Right renal cortex interstitium (tissue), 3 donors: ENCODE measurements around the gene MRPL38. TPM values are rescaled to one million over a fixed set of nuclear protein-coding genes. Genes with fewer than 3 reads are reported as not detected.
"Not testable (repeated sequence)": the region's sequence is repeated elsewhere in the genome, so short reads cannot be mapped to it uniquely, and the experiment has no call there.

Source experiments
- DNase-seq, 3 donors: peaks; one replicate each; pipeline ENCODE4 v3.0.0-alpha.2; 2013; ENCODE audit warnings: low read depth in 3 of 3, low spot score in 2 of 3
- polyA plus RNA-seq, 3 donors: library from polyadenylated mRNA; unstranded; fragments of 120-200 nt; gene quantifications; one replicate each; pipeline ENCODE4 v1.2.1, GENCODE V29; 2013; ENCODE audit not compliant: insufficient read length in 3 of 3

The MRPL38 gene
- polyA plus RNA-seq, 3 donors, result 66.2 to 77.1 (median 66.7) TPM

DNA sequence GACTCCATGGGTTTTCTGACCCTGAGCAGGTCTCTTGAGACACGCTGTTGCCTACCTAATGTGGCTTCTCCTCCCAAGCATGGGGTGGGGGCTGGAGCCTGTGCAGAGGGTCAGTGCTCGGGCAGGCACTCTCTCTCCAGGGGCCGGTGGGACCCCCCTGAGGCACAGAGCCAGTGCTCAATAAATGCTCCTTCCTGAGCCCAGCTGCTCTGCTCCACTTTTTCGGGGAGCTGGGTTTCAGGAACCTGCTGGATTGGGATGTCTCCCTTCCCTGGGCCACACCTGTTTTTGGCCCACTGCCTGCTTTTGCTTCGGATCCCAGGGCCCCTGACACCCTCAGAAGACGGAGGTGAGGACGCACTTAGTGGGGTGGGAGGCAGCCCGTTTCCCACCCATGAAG, 6.6 kb downstream of the MRPL38 start:
- DNase-seq, result no peak

DNA sequence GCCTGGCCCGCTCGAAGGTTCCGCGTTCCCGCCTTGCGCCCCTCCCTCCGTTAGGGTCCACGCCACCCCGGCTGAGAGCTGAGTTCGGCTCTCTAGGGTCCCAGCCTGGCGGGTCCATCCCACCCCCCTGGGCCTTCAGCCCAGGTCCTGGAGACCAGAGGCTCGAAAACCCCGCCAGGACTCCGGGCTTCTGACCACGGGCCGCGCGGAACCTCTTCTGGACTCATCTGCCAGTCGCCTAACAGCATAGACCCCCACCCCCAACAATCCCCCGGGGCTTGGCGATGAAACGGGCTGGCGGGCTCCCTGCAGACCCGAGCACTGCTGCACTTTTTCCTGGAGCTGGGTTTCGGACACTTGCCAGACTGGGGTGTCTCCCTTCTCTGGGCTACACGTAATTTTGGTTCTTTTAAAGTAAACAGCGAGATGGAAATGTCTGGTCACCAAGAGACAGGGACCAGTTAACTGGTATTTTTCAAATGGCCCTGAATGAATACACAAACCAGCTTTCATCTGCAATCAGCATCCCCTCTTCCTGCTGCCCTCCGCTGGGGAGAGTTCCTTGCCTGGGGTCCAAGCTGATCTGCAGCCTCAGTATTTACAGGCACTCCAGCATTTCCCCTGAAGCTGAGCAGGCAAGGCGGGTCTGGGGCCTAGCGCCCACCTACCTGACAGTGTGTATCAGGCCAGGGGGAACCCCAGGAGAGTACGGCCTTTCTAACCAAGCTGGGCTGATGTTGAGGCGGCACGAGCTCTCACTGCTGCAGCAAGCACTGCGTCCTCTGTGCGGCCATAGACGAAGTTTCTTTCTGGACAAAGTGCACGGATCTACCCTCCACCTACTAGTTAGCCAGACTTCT, 7.3 kb downstream of the MRPL38 start:
- DNase-seq, result no peak

GRCh38 chr17:75896415-75897159, 8.1 kb downstream of the MRPL38 start, which contains the start of gene TRIM65:
TRIM65 (minus strand) TSS chr17:75896951; CDS start chr17:75896937, 14 bp downstream.
- no peak for DNase-seq

DNA sequence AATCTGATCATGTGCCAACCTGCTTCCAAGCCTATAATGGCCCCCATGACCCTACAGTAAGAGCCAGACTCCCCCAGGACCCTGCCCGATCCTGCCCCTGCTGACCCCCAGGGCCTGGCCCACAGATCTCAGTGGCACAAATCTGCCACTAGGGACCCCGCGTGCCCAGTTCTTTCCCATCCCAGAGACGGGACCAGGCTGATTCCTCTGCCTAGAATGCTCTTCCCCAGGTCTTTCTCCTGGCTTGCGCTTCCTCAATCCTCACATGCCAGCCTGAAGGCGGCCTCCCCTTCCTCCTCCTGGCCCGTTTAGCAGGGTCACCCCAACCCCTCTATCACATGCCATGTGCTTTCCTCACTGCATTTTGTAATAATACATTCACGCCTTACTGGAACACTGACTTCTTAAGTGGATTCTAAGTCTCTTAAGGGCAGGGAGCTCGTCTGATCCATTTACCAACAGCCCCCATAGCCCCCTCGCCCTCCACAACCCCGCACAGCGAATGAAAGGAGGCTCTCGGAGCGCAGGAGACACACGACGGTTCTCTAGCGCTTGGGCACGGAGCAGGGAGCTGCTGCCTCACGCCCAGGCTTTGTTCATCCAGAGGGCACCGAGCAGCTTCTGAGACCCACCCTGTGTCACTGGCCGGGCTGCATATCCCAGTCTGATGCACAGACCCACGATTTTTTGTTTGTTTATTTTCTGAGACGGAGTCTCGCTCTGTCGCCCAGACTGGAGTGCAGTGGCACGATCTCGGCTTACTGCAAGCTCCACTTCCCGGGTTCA, 9.1 kb downstream of the MRPL38 start:
- no peak for DNase-seq

- no peak for DNase-seq
Observed at GRCh38 chr17:75894049-75894733, 10.5 kb downstream of the MRPL38 start.

DNA sequence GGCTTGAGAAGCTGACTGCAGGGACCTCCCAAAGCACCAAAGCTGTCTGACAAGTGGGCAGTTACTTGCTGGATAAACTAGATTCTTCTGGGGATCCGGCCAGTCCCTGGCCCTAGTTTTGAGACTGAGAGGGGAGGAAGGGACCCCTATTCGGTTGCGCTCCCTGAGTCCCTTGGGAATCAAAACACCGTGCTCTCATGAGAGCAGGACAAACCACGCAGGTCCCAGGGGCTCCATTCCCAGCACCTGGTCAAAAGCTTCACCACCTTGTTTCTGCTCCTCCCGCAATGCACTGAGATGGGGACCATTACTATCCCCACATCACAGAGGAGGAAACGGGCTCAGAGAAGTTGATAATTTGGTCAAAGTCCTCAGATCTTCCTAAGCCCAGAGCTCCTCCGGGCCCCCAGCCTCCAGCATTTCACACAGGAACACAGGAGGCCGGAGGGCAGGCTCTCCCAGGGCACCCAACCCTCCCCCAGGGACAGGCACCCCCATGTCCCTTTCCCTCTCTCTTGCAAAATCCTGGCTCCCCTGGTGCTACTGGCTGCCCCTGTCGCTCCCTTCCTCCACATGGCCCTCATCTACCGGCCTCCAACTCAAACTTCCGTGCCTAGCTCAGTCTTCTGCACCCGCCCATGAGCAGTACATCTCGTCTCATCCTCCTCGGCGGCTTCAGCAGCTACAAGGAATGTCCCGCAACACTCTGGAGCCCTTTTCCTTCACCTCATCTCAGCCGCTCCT, 11.2 kb downstream of the MRPL38 start:
- no peak for DNase-seq

GRCh38 chr17:75892556-75893224, 12.0 kb downstream of the MRPL38 start:
- DNase-seq, result no peak

DNA sequence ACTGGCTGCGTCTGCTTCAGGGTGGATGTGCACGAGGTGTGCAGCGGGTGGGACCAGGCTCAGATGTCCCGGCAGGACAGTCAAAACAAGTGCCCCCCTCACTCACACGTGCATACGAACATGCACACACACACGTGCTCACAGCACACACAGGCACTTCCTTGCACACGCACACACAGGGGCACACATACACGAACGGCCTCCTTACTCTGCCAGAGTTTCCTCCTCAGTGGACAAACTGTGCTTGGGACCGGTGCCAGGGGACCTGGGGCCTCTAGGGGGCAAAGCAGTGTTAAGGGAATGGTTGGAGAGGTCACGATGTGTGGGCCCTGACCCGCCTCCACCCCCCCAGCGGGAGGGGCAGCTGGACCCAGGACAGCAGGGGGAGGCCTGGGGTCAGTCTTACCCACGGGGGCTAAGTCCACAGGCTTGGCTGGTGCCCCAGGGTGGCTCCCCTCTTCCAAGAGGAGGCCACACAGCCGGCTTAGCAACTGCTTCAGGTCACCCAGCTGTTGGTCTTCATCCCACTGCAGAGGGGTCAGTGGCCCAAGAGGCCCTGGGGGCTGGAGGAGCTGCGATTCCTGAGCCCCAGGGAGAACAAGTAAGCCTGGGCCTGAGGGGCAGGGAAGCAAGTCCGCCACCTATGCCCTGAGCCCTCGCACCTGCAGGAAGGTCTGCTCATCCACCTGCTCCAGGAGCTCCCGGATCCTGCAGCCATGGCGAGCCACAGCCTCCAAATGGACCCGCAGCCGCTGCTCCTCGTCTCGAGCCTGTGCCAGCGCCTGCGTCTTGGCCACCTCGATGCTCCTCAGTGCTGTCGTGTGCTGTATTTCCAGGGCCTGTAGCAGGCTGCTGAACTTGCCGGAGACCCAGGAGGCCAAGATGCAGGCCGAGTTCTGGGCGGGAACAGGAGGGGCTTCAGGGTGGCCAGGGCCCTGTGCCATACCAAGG, 12.8 kb downstream of the MRPL38 start:
- no peak for DNase-seq

DNA sequence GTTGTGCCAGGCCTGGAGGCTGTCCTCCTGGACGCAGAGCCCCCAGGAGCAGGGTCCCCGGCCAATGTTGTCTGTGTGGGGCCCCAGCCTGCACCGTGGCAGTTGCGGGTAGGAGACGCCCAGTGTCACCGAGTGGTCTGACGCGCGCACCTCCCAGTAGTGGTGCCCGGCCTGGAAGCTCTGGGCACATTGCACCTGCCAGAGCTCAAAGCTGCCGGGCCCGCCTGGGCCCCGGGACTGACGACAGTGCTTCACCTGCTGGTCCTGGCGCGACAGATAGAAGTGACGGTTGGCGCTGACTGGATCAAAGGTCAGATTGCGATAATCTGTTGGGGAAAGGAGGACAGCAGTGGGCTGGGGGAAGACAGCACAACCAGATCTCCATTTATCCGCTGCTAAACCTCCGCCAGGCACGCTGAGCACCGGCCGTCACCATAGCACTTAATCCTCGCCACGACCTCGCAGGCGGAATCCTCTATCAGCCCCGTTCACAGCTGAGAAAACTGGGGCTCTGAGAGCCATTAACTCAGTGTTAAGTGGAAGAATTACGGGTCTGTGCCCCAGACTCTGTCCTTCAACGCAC, 13.6 kb downstream of the MRPL38 start:
- no peak for DNase-seq

DNA sequence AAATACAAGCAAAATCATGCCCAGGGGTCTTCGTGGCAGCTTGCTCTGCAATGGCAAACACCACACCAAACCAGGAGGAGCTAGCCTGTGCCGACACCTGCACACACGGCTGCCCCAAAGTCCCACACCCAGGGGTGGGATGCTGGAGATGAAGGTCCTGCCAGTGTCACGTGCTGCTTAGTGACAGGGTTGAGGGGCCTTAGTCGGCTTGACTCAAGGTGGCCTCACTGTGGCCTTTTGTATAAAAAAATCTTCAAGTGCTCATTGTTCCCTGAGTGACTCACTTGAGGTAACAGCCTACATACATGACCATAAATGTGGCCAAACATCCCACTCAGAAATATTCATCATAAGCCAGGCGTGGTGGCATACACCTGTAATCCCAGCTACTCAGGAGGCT, 15.2 kb downstream of the MRPL38 start:
- no peak for DNase-seq

GRCh38 chr17:75888484-75888883, 16.2 kb downstream of the MRPL38 start:
- DNase-seq, result no peak

DNA sequence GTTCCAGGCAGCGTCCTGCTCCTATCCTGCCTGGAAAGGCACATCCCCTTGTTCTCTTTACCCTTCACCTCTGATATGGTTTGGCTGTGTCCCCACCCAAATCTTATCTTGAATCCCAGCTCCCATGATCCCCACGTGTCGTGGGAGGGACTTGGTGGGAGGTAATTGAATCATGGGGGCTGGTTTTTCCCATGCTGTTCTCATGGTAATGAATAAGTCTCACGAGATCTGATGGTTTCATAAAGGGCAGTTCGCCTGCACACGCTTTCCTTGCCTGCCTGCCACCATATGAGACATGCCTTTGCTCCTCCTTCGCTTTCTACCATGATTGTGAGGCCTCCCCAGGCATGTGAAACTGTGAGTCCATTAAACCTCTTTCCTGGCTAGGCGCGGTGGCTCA, 18.8 kb downstream of the MRPL38 start:
- not testable (repeated sequence) for DNase-seq

DNA sequence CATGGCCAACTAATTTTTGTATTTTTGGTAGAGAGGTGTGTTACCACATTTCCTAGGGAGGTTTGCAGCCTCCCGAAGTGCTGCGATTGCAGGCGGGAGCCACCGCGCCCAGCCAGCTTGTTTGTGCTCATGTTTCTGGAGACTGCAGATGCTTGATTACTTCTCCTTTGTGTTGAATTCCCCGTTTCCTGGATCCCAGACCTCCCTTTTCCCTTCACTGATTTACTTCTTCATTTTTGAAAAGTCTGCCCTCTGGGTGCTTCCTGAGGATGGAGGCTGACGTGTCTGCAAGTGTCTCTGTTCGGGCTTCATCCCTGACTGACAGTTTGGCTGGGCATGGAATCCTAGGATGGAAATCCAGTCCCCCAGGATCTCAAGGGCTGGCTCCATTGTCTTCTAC, 19.3 kb downstream of the MRPL38 start:
- no peak for DNase-seq

DNA sequence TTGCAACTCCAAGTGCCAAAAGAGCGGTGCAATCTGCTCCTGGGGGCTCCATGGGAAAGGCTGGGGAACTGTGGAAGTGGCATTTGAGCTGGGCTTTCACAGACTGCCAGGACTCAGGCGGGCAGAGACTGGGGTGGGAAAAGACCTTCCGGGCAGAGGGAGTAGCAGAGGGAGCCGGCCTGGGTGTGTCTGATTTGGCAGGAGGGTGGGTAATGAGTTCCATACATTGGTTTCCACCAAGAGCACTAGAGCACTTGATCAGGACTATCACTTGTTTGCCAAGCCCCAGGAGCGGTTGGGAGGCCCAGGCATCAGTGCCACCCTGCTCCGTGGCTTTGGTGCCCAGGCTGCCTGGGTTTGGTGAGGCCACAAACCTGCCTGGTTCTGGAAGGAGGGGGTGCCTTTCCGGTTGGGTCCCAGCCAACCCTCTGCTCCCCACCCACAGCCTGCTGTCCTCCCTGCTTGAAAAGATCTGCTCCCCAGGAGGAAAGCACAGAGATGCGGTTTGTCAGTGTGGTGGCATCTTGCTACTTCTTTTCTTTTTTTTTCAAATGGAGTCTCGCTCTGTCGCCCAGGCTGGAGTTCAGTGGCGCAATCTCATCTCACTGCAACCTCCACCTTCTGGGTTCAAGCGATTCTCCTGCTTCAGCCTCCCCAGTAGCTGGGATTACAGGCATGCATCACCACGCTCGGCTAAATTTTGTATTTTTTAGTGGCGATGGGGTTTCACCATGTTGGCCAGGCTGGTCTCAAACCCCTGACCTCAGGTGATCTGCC, 22.8 kb downstream of the MRPL38 start:
- DNase-seq, result no peak

- no peak for DNase-seq
Observed at GRCh38 chr17:75880266-75880665, 24.4 kb downstream of the MRPL38 start.

DNA sequence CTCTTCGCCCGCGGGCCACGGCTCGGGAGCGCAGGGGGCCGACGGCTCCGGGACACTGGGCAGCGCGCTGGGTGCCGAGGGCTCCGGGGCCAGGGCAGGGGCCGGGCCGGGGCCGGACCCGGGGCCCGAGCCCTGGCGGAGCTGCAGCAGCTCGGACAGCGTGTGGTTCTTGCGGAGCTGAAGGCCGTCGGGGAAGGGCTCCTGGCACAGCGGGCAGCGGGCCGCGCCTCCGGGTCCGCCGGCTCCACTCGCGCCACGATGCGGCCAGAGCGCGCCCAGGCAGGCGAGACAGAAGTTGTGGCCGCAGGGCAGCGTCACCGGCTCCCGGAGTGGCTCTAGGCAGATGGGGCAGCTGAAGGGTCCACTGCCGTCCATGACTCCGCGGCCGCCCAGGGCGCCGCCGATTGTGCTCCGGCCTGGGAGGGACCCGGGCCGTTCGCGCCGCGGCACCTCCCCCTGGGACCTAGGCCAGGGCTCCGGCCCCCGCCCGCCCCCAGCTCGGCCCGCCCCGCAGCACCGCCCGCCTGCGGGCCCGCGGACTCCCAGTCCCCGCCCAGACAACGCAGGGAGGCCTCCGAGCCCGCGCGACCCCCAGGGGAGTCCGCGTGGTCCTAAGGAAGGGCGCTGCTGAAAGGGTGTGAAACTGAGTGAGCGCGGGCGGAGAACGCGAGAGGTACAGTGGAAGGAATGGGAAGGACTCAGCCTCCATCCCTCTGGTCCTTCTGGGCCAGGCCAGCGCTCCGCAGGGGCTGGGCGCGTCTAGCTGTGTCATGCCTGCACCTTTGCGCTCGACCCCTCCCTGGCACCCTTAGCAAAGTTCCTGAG, 26.3 kb downstream of the MRPL38 start, which contains the start of gene TRIM47:
TSS of gene TRIM47 (minus strand) at position 408 of the 825 bp plus-strand sequence. CDS start at position 375, 33 bp downstream.
- DNase-seq, result no peak
